Panc1 (cell line): ENCODE results near the gene SIL1.

ENCODE experiments used
- CTCF ChIP-seq: fragments of 450-650 bp; IDR thresholded peaks from 2 replicates; pipeline ENCODE4 v1.5.1; 2017; ENCODE audit warnings: mild to moderate bottlenecking
- POLR2AphosphoS5 ChIP-seq: IDR thresholded peaks from 2 replicates; pipeline ENCODE4 v1.6.1; 2012; ENCODE audit warnings: mild to moderate bottlenecking, low read depth, low read length, moderate library complexity
- SIN3A ChIP-seq: IDR thresholded peaks from 2 replicates; pipeline ENCODE4 v1.6.1; 2012; ENCODE audit warnings: low read depth, mild to moderate bottlenecking, low read length, moderate library complexity, borderline replicate concordance; ENCODE audit not compliant: insufficient read depth
- TCF7L2 ChIP-seq: IDR thresholded peaks from 2 replicates; pipeline ENCODE4 v1.6.1; 2011; ENCODE audit warnings: mild to moderate bottlenecking, low read depth, low read length, inconsistent platforms
- TF ChIP-seq, protein P1 (sequence below), 2 experiments: IDR thresholded peaks; 2 replicates each; pipeline ENCODE4 v1.6.1; 2011 to 2012; ENCODE audit warnings: low read depth in 2 of 2, control low read depth in 1 of 2, low read length in 1 of 2, mild to moderate bottlenecking in 1 of 2, moderate library complexity in 1 of 2; ENCODE audit not compliant: insufficient read depth in 1 of 2

DNA sequence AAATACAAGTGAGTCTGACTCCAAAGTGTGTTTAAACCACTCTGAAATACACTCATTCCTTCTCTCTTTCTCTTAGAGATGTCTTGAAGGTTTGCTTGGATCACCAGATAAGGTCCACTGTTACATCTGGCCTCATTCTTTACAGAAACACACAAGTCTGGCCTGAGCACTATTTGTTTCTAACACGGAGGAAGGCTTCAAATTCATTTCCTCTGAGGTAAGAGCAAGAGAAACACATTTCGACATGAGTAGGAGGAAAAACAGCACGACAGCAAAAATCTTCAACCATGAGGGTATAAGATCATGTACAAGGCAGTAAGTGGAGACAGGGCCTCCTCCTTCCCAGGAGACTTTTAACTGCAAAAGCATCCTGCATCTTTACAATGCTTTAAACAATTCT is 8.0 kb downstream of the SIL1 start:
- TF ChIP-seq CTCF: no peak
- TF ChIP-seq POLR2AphosphoS5: no peak
- TF ChIP-seq, protein P1, sequence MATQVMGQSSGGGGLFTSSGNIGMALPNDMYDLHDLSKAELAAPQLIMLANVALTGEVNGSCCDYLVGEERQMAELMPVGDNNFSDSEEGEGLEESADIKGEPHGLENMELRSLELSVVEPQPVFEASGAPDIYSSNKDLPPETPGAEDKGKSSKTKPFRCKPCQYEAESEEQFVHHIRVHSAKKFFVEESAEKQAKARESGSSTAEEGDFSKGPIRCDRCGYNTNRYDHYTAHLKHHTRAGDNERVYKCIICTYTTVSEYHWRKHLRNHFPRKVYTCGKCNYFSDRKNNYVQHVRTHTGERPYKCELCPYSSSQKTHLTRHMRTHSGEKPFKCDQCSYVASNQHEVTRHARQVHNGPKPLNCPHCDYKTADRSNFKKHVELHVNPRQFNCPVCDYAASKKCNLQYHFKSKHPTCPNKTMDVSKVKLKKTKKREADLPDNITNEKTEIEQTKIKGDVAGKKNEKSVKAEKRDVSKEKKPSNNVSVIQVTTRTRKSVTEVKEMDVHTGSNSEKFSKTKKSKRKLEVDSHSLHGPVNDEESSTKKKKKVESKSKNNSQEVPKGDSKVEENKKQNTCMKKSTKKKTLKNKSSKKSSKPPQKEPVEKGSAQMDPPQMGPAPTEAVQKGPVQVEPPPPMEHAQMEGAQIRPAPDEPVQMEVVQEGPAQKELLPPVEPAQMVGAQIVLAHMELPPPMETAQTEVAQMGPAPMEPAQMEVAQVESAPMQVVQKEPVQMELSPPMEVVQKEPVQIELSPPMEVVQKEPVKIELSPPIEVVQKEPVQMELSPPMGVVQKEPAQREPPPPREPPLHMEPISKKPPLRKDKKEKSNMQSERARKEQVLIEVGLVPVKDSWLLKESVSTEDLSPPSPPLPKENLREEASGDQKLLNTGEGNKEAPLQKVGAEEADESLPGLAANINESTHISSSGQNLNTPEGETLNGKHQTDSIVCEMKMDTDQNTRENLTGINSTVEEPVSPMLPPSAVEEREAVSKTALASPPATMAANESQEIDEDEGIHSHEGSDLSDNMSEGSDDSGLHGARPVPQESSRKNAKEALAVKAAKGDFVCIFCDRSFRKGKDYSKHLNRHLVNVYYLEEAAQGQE (IDR thresholded peaks at IDR 0.05; ENCODE audit: insufficient read depth in 1 of 2, low read depth in 2 of 2, low read length in 1 of 2): no peak
- TF ChIP-seq SIN3A: no peak
- TF ChIP-seq TCF7L2: no peak
